ENCODE measurements around the gene HNRNPUL1.

GRCh38 chr19:41274802-41275201 is 10.6 kb downstream of the HNRNPUL1 start:
- TF ChIP-seq, protein P1, sequence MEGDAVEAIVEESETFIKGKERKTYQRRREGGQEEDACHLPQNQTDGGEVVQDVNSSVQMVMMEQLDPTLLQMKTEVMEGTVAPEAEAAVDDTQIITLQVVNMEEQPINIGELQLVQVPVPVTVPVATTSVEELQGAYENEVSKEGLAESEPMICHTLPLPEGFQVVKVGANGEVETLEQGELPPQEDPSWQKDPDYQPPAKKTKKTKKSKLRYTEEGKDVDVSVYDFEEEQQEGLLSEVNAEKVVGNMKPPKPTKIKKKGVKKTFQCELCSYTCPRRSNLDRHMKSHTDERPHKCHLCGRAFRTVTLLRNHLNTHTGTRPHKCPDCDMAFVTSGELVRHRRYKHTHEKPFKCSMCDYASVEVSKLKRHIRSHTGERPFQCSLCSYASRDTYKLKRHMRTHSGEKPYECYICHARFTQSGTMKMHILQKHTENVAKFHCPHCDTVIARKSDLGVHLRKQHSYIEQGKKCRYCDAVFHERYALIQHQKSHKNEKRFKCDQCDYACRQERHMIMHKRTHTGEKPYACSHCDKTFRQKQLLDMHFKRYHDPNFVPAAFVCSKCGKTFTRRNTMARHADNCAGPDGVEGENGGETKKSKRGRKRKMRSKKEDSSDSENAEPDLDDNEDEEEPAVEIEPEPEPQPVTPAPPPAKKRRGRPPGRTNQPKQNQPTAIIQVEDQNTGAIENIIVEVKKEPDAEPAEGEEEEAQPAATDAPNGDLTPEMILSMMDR (conservative IDR thresholded peaks at IDR 0.05; ENCODE audit: low read depth in 2 of 2) = no peak
- TF ChIP-seq EZH2phosphoT487 (IDR thresholded peaks at IDR 0.05; ENCODE audit: unreplicated experiment) = no peak
- no peak for TF ChIP-seq EZH2 (IDR thresholded peaks at IDR 0.05; ENCODE audit: low read depth, unreplicated experiment)
- TF ChIP-seq POLR2AphosphoS5 (IDR thresholded peaks at IDR 0.05; ENCODE audit: low read depth) = no peak
- TF ChIP-seq, protein P2, sequence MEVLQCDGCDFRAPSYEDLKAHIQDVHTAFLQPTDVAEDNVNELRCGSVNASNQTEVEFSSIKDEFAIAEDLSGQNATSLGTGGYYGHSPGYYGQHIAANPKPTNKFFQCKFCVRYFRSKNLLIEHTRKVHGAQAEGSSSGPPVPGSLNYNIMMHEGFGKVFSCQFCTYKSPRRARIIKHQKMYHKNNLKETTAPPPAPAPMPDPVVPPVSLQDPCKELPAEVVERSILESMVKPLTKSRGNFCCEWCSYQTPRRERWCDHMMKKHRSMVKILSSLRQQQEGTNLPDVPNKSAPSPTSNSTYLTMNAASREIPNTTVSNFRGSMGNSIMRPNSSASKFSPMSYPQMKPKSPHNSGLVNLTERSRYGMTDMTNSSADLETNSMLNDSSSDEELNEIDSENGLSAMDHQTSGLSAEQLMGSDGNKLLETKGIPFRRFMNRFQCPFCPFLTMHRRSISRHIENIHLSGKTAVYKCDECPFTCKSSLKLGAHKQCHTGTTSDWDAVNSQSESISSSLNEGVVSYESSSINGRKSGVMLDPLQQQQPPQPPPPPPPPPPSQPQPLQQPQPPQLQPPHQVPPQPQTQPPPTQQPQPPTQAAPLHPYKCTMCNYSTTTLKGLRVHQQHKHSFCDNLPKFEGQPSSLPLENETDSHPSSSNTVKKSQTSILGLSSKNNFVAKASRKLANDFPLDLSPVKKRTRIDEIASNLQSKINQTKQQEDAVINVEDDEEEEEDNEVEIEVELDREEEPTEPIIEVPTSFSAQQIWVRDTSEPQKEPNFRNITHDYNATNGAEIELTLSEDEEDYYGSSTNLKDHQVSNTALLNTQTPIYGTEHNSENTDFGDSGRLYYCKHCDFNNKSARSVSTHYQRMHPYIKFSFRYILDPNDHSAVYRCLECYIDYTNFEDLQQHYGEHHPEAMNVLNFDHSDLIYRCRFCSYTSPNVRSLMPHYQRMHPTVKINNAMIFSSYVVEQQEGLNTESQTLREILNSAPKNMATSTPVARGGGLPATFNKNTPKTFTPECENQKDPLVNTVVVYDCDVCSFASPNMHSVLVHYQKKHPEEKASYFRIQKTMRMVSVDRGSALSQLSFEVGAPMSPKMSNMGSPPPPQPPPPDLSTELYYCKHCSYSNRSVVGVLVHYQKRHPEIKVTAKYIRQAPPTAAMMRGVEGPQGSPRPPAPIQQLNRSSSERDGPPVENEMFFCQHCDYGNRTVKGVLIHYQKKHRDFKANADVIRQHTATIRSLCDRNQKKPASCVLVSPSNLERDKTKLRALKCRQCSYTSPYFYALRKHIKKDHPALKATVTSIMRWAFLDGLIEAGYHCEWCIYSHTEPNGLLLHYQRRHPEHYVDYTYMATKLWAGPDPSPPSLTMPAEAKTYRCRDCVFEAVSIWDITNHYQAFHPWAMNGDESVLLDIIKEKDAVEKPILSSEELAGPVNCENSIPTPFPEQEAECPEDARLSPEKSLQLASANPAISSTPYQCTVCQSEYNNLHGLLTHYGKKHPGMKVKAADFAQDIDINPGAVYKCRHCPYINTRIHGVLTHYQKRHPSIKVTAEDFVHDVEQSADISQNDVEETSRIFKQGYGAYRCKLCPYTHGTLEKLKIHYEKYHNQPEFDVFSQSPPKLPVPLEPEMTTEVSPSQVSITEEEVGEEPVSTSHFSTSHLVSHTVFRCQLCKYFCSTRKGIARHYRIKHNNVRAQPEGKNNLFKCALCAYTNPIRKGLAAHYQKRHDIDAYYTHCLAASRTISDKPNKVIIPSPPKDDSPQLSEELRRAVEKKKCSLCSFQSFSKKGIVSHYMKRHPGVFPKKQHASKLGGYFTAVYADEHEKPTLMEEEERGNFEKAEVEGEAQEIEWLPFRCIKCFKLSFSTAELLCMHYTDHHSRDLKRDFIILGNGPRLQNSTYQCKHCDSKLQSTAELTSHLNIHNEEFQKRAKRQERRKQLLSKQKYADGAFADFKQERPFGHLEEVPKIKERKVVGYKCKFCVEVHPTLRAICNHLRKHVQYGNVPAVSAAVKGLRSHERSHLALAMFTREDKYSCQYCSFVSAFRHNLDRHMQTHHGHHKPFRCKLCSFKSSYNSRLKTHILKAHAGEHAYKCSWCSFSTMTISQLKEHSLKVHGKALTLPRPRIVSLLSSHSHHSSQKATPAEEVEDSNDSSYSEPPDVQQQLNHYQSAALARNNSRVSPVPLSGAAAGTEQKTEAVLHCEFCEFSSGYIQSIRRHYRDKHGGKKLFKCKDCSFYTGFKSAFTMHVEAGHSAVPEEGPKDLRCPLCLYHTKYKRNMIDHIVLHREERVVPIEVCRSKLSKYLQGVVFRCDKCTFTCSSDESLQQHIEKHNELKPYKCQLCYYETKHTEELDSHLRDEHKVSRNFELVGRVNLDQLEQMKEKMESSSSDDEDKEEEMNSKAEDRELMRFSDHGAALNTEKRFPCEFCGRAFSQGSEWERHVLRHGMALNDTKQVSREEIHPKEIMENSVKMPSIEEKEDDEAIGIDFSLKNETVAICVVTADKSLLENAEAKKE (CRISPR knock-in tag; IDR thresholded peaks at IDR 0.05) = no peak
- TF ChIP-seq, protein P3, sequence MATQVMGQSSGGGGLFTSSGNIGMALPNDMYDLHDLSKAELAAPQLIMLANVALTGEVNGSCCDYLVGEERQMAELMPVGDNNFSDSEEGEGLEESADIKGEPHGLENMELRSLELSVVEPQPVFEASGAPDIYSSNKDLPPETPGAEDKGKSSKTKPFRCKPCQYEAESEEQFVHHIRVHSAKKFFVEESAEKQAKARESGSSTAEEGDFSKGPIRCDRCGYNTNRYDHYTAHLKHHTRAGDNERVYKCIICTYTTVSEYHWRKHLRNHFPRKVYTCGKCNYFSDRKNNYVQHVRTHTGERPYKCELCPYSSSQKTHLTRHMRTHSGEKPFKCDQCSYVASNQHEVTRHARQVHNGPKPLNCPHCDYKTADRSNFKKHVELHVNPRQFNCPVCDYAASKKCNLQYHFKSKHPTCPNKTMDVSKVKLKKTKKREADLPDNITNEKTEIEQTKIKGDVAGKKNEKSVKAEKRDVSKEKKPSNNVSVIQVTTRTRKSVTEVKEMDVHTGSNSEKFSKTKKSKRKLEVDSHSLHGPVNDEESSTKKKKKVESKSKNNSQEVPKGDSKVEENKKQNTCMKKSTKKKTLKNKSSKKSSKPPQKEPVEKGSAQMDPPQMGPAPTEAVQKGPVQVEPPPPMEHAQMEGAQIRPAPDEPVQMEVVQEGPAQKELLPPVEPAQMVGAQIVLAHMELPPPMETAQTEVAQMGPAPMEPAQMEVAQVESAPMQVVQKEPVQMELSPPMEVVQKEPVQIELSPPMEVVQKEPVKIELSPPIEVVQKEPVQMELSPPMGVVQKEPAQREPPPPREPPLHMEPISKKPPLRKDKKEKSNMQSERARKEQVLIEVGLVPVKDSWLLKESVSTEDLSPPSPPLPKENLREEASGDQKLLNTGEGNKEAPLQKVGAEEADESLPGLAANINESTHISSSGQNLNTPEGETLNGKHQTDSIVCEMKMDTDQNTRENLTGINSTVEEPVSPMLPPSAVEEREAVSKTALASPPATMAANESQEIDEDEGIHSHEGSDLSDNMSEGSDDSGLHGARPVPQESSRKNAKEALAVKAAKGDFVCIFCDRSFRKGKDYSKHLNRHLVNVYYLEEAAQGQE (IDR thresholded peaks at IDR 0.05; ENCODE audit: unreplicated experiment) = no peak
- no peak for TF ChIP-seq JUNB (IDR thresholded peaks at IDR 0.05; ENCODE audit: unreplicated experiment)
- TF ChIP-seq STAT1 (IDR thresholded peaks at IDR 0.05; ENCODE audit: unreplicated experiment) = no peak
- TF ChIP-seq ZNF114 (CRISPR knock-in tag; IDR thresholded peaks at IDR 0.05) = no peak
- no peak for TF ChIP-seq ETS1 (IDR thresholded peaks at IDR 0.05)
